ENCODE data around the gene LRP8.

The LRP8 gene

GRCh38 chr1:53303726-53304515, 23.9 kb downstream of the LRP8 start:
- Histone ChIP-seq H3K79me2 (ENCODE audit: low read length) (peaks cover 99% of the 10 kb centered on the region), H3K4me3 (ENCODE audit: low read length) (no peak overlapping the region), H4K20me1 (ENCODE audit: insufficient read depth, low read length) (peaks cover 21% of the 10 kb centered on the region; the same call in 1 of the 2 replicates), H3K4me1 (ENCODE audit: low read length) (peaks cover 6% of the 10 kb centered on the region; the same call in 1 of the 2 replicates), H3K9me3 (ENCODE audit: insufficient read depth, low read length) (no peaks in the 10 kb centered on the region), H3K27ac (ENCODE audit: low read length) (no peak overlapping the region), H2AFZ (ENCODE audit: low read depth, low read length) (no peak overlapping the region), H3K4me2 (ENCODE audit: low read length) (no peak overlapping the region), H3K27me3 (ENCODE audit: low read depth, low read length) (no peaks in the 10 kb centered on the region), H3K36me3 (replicated peaks; ENCODE audit: low read depth, low read length) (no peaks in the 10 kb centered on the region), H3K9ac (ENCODE audit: low read length) (no peak overlapping the region)
- TF ChIP-seq CTCF (IDR thresholded peaks at IDR 0.05; ENCODE audit: low read depth, low read length) (no peak), EZH2phosphoT487 (IDR thresholded peaks at IDR 0.05; ENCODE audit: low read depth) (no peak)

- H3K9me3 ChIP-seq (ENCODE audit: insufficient read depth, low read length): no peaks in the 10 kb centered on the region
- peaks cover 98% of the 10 kb centered on the region for H3K79me2 ChIP-seq (ENCODE audit: low read length)
- H3K4me2 ChIP-seq (ENCODE audit: low read length): no peak overlapping the region
- peaks cover 21% of the 10 kb centered on the region; the same call in 1 of the 2 replicates for H4K20me1 ChIP-seq (ENCODE audit: insufficient read depth, low read length)
- H3K27me3 ChIP-seq (ENCODE audit: low read depth, low read length): no peaks in the 10 kb centered on the region
- no peak overlapping the region for H2AFZ ChIP-seq (ENCODE audit: low read depth, low read length)
- no peaks in the 10 kb centered on the region; the same call in 1 of the 2 replicates for H3K4me1 ChIP-seq (ENCODE audit: low read length)
- no peak overlapping the region for H3K9ac ChIP-seq (ENCODE audit: low read length)
- no peak overlapping the region for H3K4me3 ChIP-seq (ENCODE audit: low read length)
- TF ChIP-seq CTCF (IDR thresholded peaks at IDR 0.05; ENCODE audit: low read depth, low read length): no peak
- TF ChIP-seq EZH2phosphoT487 (IDR thresholded peaks at IDR 0.05; ENCODE audit: low read depth): no peak
- H3K36me3 ChIP-seq (replicated peaks; ENCODE audit: low read depth, low read length): no peaks in the 10 kb centered on the region
- no peak overlapping the region for H3K27ac ChIP-seq (ENCODE audit: low read length)
Measured at GRCh38 chr1:53303243-53303642, 24.6 kb downstream of the LRP8 start.

- Histone ChIP-seq H3K9me3 (ENCODE audit: insufficient read depth, low read length) (no peaks in the 10 kb centered on the region), H3K27ac (ENCODE audit: low read length) (no peak overlapping the region), H3K79me2 (ENCODE audit: low read length) (peaks cover 94% of the 10 kb centered on the region), H4K20me1 (ENCODE audit: insufficient read depth, low read length) (peaks cover 11% of the 10 kb centered on the region; the same call in 1 of the 2 replicates), H2AFZ (ENCODE audit: low read depth, low read length) (no peak overlapping the region), H3K4me2 (ENCODE audit: low read length) (no peak overlapping the region), H3K9ac (ENCODE audit: low read length) (no peak overlapping the region), H3K36me3 (replicated peaks; ENCODE audit: low read depth, low read length) (peaks cover 2% of the 10 kb centered on the region), H3K27me3 (ENCODE audit: low read depth, low read length) (no peaks in the 10 kb centered on the region), H3K4me1 (ENCODE audit: low read length) (peaks cover 28% of the 10 kb centered on the region), H3K4me3 (ENCODE audit: low read length) (no peak overlapping the region)
- no peak for TF ChIP-seq EZH2phosphoT487 (IDR thresholded peaks at IDR 0.05; ENCODE audit: low read depth)
- TF ChIP-seq CTCF (IDR thresholded peaks at IDR 0.05; ENCODE audit: low read depth, low read length): no peak
Measured at GRCh38 chr1:53299233-53299632, 28.6 kb downstream of the LRP8 start.

- no peak overlapping the region for H3K4me3 ChIP-seq (ENCODE audit: low read length)
- H3K4me2 ChIP-seq (ENCODE audit: low read length): no peak overlapping the region
- H2AFZ ChIP-seq (ENCODE audit: low read depth, low read length): no peak overlapping the region
- H4K20me1 ChIP-seq (ENCODE audit: insufficient read depth, low read length): peaks cover 11% of the 10 kb centered on the region; the same call in 1 of the 2 replicates
- peaks cover 39% of the 10 kb centered on the region for H3K4me1 ChIP-seq (ENCODE audit: low read length)
- peaks cover 94% of the 10 kb centered on the region for H3K79me2 ChIP-seq (ENCODE audit: low read length)
- H3K27ac ChIP-seq (ENCODE audit: low read length): no peak overlapping the region
- no peak overlapping the region for H3K9ac ChIP-seq (ENCODE audit: low read length)
- no peak for TF ChIP-seq EZH2phosphoT487 (IDR thresholded peaks at IDR 0.05; ENCODE audit: low read depth)
- TF ChIP-seq CTCF (IDR thresholded peaks at IDR 0.05; ENCODE audit: low read depth, low read length): no peak
- no peaks in the 10 kb centered on the region for H3K27me3 ChIP-seq (ENCODE audit: low read depth, low read length)
- H3K9me3 ChIP-seq (ENCODE audit: insufficient read depth, low read length): no peaks in the 10 kb centered on the region
- peaks cover 5% of the 10 kb centered on the region for H3K36me3 ChIP-seq (replicated peaks; ENCODE audit: low read depth, low read length)
Measured at GRCh38 chr1:53298045-53298637, 29.7 kb downstream of the LRP8 start.
